K562 (cell line): ENCODE data around the gene STAT6. TPM values are rescaled to one million over a fixed set of nuclear protein-coding genes. Genes with fewer than 3 reads are reported as not detected.

ENCODE experiments used
- ARID3A ChIP-seq: IDR thresholded peaks from 2 replicates; pipeline ENCODE4 v1.6.1; 2012; ENCODE audit warnings: low read depth, low read length, improper control_type of control experiment, borderline replicate concordance
- CBFA2T3 ChIP-seq: fragments of 450-650 bp; IDR thresholded peaks from 2 replicates; pipeline ENCODE4 v1.6.1; 2017
- DIDO1 ChIP-seq: fragments of 450-650 bp; IDR thresholded peaks from 2 replicates; pipeline ENCODE4 v1.6.1; 2016; ENCODE audit warnings: low read depth, missing biosample characterization, missing genetic modification characterization
- DPF2 ChIP-seq: fragments of 450-650 bp; IDR thresholded peaks from 2 replicates; pipeline ENCODE4 v1.6.1; 2016
- ELF2 ChIP-seq: fragments of 250-450 bp; sonication (Bioruptor Pico); IDR thresholded peaks from 2 replicates; pipeline ENCODE4 v1.5.0; 2021; ENCODE audit warnings: mild to moderate bottlenecking
- ELK3 ChIP-seq: fragments of 450-650 bp; formaldehyde crosslinking; IDR thresholded peaks from 2 replicates; pipeline ENCODE4 v1.4.0; 2020; ENCODE audit warnings: mild to moderate bottlenecking
- HLTF ChIP-seq: fragments of 450-650 bp; IDR thresholded peaks from 2 replicates; pipeline ENCODE4 v1.6.1; 2016
- HMBOX1 ChIP-seq: sonication (generic); IDR thresholded peaks from 2 replicates; pipeline ENCODE4 v1.6.1; 2016
- HOXB6 ChIP-seq: fragments of 250-450 bp; sonication (Bioruptor Pico); IDR thresholded peaks from 2 replicates; pipeline ENCODE4 v1.5.1; 2022; ENCODE audit warnings: mild to moderate bottlenecking, borderline replicate concordance
- KLF16 ChIP-seq: IDR thresholded peaks from 2 replicates; pipeline ENCODE4 v1.6.1; 2016; ENCODE audit warnings: antibody characterized with exemption
- KLF6 ChIP-seq: fragments of 250-450 bp; sonication (Bioruptor Pico); IDR thresholded peaks from 2 replicates; pipeline ENCODE4 v1.4.0; 2020; ENCODE audit warnings: mild to moderate bottlenecking, moderate library complexity, borderline replicate concordance
- NFIC ChIP-seq: fragments of 450-650 bp; IDR thresholded peaks from 2 replicates; pipeline ENCODE4 v1.6.1; 2017; ENCODE audit warnings: mild to moderate bottlenecking, inconsistent platforms
- SMAD1 ChIP-seq: fragments of 150-350 bp; IDR thresholded peaks from 2 replicates; pipeline ENCODE4 v1.6.1; 2014; ENCODE audit warnings: low read length, low read depth; ENCODE audit not compliant: partially characterized antibody
- SMARCE1 ChIP-seq: fragments of 450-650 bp; IDR thresholded peaks from 2 replicates; pipeline ENCODE4 v1.7.1; 2016; ENCODE audit warnings: mild to moderate bottlenecking
- SNAPC5 ChIP-seq: fragments of 250-450 bp; sonication (Bioruptor Pico); IDR thresholded peaks from 2 replicates; pipeline ENCODE4 v1.8.0; 2021; ENCODE audit warnings: moderate library complexity, mild to moderate bottlenecking, inconsistent platforms
- TCF7 ChIP-seq: sonication (generic); IDR thresholded peaks from 2 replicates; pipeline ENCODE4 v1.6.1; 2016; ENCODE audit warnings: antibody characterized with exemption, borderline replicate concordance
- USF2 ChIP-seq: sonication (generic); formaldehyde crosslinking; IDR thresholded peaks from 2 replicates; pipeline ENCODE4 v1.5.0; 2020; ENCODE audit warnings: missing genetic modification reagents
- ZBTB11 ChIP-seq, 3 experiments: fragments of 200-800 bp in 1 of 3; fragments of 250-450 bp in 1 of 3; fragments of 450-650 bp in 1 of 3; sonication (Bioruptor Pico) in 1 of 3; sonication (Bioruptor generic) in 1 of 3; formaldehyde crosslinking in 1 of 3; IDR thresholded peaks; 2 replicates each; pipeline versions ENCODE4 v1.6.1 to v1.8.0; 2016 to 2022; ENCODE audit warnings: mild to moderate bottlenecking in 2 of 3, missing genetic modification characterization in 2 of 3, missing compliant biosample characterization in 1 of 3, moderate library complexity in 1 of 3
- ZBTB8A ChIP-seq: fragments of 450-650 bp; IDR thresholded peaks from 2 replicates; pipeline ENCODE4 v1.6.1; 2018; ENCODE audit warnings: mild to moderate bottlenecking, moderate library complexity; ENCODE audit not compliant: partially characterized antibody
- polyA plus RNA-seq, 8 experiments: library from polyadenylated mRNA; depleted of rRNA in 4 of 8; stranded (reverse) in 5 of 8; unstranded in 3 of 8; fragments of >200 nt; fragmentation: Nextera tagmentation in 2 of 8; fragmentation: Illumina TruSeq in 1 of 8; extraction: Ambion mirVana in 2 of 8; extraction: Trizol in 1 of 8; gene quantifications; 2 replicates each; pipeline versions ENCODE4 v1.2.1 to v1.2.3, GENCODE V29; 2011 to 2014; ENCODE audit warnings: inconsistent platforms in 1 of 8, missing spikeins in 1 of 8
- total RNA-seq, 7 experiments: library from RNA; depleted of rRNA in 6 of 7; stranded (reverse); fragments of >200 nt in 6 of 7; fragmentation: Illumina TruSeq in 2 of 7; extraction: Trizol in 2 of 7; gene quantifications; 2 replicates each; pipeline versions ENCODE4 v1.2.1 to v1.2.3, GENCODE V29; 2011 to 2021; ENCODE audit warnings: low replicate concordance in 1 of 7

The STAT6 gene
- total and polyA plus RNA-seq, 9 of the 15 experiments (the other 6 are each of a cell fraction or from before 2014, with no cell fraction given), result 2.4 to 49.5 (median 26.5) TPM

- no peak for TF ChIP-seq HLTF
- TF ChIP-seq KLF16, result no peak
- TF ChIP-seq ZBTB11 (CRISPR knock-in tag; IDR thresholded peaks at IDR 0.05), result peak in 1 of 3 experiments; percentile 24; a peak in 1 of 6 replicates
- TF ChIP-seq TCF7, result no peak
- no peak for TF ChIP-seq DIDO1 (tag)
- TF ChIP-seq HOXB6 (CRISPR knock-in tag), result no peak
- no peak for TF ChIP-seq SMAD1
- TF ChIP-seq NFIC, result no peak
- 0 out of 2 replicates have a peak, but pooled peaks have one; percentile 42 for TF ChIP-seq SMARCE1
- peak; percentile 48 for TF ChIP-seq DPF2
- TF ChIP-seq ELK3 (CRISPR knock-in tag), result no peak
- no peak for TF ChIP-seq ELF2 (CRISPR knock-in tag)
- no peak for TF ChIP-seq SNAPC5 (CRISPR knock-in tag)
- TF ChIP-seq CBFA2T3, result no peak
- TF ChIP-seq HMBOX1, result 0 out of 2 replicates have a peak, but pooled peaks have one; percentile 36
- TF ChIP-seq ZBTB8A, result no peak
- no peak for TF ChIP-seq USF2 (CRISPR knock-in tag)
- no peak for TF ChIP-seq ARID3A
- TF ChIP-seq KLF6 (CRISPR knock-in tag), result no peak
These were observed 795 bp downstream of the STAT6 start (continued) for GRCh38 chr12:57110104-57111030.
